ENCODE measurements around the gene SLC16A8.

Gene SLC16A8

DNA sequence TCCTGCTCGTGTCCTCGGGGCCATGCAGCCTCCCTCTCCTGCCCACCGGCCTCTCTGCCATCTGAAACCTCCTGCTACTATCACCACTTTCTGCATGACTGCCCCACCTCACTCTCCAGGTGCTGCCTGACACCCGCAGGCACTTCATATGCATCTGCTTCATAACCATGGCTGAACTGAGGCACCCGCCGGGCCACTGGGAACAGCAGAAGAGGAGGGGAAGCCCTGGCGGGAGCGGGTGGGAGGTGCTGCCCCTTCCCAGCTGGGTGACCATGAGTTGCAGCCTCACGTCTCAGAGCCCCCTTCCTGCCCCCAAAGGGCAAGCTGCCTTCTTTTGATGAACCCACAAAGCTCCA, 48.5 kb downstream of the SLC16A8 start:
- H3K4me1 ChIP-seq (ENCODE audit: insufficient read depth, low read length) = peaks cover 20% of the 10 kb centered on the region
- H3K27me3 ChIP-seq (ENCODE audit: control insufficient read depth in 1 of 2, insufficient read depth in 2 of 2, low read length in 2 of 2) = no peaks in the 10 kb centered on the region
- no peaks in the 10 kb centered on the region for H3K9me3 ChIP-seq (ENCODE audit: low read length)
- H3K9ac ChIP-seq (ENCODE audit: low read length) = no peak overlapping the region
- H3K4me3 ChIP-seq (ENCODE audit: low read depth in 1 of 2, low read length in 2 of 2) = no peak overlapping the region
- no peak overlapping the region for H3K27ac ChIP-seq (ENCODE audit: low read depth, low read length)
- H3K36me3 ChIP-seq (ENCODE audit: insufficient read depth, low read length) = no peaks in the 10 kb centered on the region

DNA sequence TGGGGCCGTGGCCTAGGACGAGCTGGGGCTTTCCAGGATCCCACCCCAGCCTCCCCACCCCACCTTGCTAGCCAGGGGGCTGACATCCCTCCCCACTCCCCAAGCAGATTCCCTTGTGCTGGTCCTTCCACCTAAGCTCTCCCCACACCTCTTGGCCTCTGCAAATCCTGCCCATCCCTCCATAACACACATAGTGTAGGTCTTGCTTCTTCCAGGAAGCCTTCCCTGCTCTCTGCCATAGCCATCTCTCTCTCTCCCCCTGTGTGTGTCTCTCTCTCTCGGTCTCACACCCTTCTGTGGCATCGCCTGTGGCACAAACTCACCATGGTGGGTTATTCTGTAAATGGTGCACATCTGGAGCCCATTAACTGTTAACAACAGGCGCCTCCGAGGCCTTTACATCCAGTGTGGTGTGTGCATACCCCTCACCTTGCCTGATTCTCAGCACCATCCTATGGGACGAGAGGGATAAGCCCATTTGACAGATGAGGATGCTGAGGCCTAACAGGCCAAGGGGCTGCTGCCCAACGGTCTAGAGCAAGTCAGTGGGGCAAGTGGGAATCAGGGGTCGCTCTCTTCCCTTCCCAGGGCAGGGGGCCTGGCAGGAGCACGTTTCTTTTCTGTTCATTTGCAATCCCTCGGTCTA, 49.0 kb downstream of the SLC16A8 start:
- H3K27ac ChIP-seq (ENCODE audit: low read depth, low read length) = no peak overlapping the region

DNA sequence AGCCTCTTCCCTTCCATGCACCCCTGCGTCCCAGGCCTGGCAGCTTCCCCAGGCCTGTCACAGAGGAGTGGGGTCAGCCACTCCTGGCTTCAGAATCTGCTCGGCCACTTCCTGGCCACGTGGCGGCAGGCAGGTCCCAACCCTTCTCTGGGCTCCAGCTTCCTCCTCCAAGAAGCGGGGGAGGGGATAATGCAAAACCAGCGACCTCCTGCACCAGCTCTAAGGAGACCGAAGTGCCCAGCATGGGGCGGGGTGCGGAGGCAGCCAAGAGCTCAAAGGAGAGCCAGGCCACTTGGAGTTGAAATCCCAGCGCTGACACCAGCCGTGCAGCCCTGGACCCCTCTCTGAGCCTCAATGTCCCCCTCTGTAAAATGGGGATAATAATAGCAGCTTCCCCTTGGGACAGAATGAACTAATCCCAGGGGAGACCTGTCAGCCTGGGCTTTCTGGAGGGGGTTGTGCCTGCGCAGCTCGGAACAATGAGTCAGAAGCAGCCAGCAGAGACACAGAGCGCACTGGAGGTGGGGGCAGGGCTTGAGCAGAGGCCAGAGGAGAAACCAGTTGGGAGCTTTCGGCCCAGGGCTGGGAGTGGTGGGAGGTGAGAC, 49.6 kb downstream of the SLC16A8 start:
- H3K27ac ChIP-seq (ENCODE audit: low read depth, low read length) = peak overlapping the region; percentile 52
- no peaks in the 10 kb centered on the region for H3K27me3 ChIP-seq (ENCODE audit: control insufficient read depth in 1 of 2, insufficient read depth in 2 of 2, low read length in 2 of 2)
- no peaks in the 10 kb centered on the region for H3K36me3 ChIP-seq (ENCODE audit: insufficient read depth, low read length)
- H3K4me1 ChIP-seq (ENCODE audit: insufficient read depth, low read length) = peaks cover 20% of the 10 kb centered on the region
- peak overlapping the region in 1 of 2 donors; percentile 32 for H3K4me3 ChIP-seq (ENCODE audit: low read depth in 1 of 2, low read length in 2 of 2)
- H3K9me3 ChIP-seq (ENCODE audit: low read length) = no peaks in the 10 kb centered on the region
- H3K9ac ChIP-seq (ENCODE audit: low read length) = no peak overlapping the region

More for the DNA sequence above, 49.0 kb downstream of the SLC16A8 start:
- Histone ChIP-seq H3K9ac (ENCODE audit: low read length) (no peak overlapping the region), H3K4me3 (ENCODE audit: low read depth in 1 of 2, low read length in 2 of 2) (no peak overlapping the region), H3K4me1 (ENCODE audit: insufficient read depth, low read length) (peaks cover 20% of the 10 kb centered on the region), H3K36me3 (ENCODE audit: insufficient read depth, low read length) (no peaks in the 10 kb centered on the region), H3K9me3 (ENCODE audit: low read length) (no peaks in the 10 kb centered on the region), H3K27me3 (ENCODE audit: control insufficient read depth in 1 of 2, insufficient read depth in 2 of 2, low read length in 2 of 2) (no peaks in the 10 kb centered on the region)

DNA sequence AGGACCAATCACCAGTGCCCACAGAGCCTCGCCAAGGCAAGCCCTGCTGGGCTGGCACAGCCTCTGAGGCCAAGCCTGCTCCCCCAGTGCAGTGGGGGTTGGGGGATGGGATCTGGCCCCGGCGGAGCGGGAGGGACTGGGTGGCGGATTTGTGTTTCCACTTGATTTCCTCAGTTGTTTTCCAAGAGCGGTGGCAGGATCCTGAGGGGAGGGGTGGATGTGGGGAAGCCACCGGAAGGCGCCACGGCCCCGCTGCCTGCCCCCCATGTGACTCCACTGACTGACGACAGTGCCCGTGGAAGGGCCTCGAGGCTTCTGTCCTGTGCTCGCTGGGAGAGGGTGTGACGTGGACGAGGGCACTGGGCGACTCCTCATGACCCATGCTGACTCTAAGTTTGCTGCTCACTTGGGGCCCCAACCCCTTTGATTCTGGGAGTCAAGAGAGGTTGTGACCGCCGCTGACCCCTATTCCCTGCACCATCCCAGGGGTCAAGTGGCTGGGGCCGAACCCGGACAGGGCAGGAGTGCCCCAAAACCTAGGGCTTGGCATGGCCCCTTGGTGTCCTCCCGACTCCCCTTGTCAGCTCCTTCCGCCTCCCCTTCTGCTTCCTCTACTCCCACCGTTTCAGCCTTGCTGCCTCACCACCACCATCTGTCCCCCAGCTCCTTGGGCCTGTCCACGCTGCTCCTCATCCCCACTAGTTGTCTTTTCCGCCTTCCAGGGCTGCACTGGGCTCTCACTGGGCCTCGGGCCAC, 50.3 kb downstream of the SLC16A8 start:
- H3K27ac ChIP-seq (ENCODE audit: low read depth, low read length) = peak overlapping the region; percentile 52
- no peaks in the 10 kb centered on the region for H3K36me3 ChIP-seq (ENCODE audit: insufficient read depth, low read length)
- H3K27me3 ChIP-seq (ENCODE audit: control insufficient read depth in 1 of 2, insufficient read depth in 2 of 2, low read length in 2 of 2) = no peaks in the 10 kb centered on the region
- peak overlapping the region in 1 of 2 donors; percentile 32 for H3K4me3 ChIP-seq (ENCODE audit: low read depth in 1 of 2, low read length in 2 of 2)
- no peak overlapping the region for H3K9ac ChIP-seq (ENCODE audit: low read length)
- H3K4me1 ChIP-seq (ENCODE audit: insufficient read depth, low read length) = peaks cover 20% of the 10 kb centered on the region
- H3K9me3 ChIP-seq (ENCODE audit: low read length) = no peaks in the 10 kb centered on the region

DNA sequence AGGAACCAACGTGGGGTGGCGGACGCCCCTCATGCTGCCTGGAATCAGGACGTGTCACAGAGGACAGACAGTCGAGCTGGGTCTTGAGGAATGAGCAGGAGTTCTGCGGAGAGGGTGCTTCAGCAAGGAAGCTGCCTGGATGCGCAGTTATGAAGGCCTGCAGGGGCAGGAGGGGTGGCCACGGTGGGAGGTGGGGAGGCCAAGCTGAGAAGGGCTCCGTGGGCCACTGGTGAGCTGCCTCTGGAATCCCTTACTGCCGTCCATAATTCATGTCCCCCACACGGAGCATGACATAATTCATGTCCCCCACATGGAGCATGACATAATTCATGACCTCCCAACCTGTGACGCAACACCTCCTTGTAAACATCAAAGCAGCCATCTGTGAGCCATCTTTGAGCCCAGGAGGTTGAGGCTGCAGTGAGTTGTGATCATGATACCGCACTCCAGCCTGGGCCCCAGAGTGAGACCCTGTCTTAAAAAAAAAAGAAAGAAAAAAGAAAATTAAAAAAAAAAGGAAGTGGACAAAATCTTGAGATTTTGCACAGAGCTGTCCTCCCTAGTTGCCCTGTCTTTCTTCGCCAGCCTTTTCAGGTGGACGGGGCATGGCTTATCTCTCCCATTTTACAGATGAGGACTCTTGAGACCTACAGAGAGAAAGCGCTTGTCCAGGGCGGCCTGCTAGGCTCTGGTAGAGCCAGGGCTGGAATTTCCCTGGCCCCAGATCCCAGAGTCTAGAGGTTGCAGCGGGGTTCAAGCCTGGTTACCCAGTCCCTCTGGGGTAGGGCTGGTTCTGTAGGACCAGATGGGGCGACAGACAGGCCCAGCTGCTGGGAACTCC, 51.1 kb downstream of the SLC16A8 start:
- Histone ChIP-seq H3K27ac (ENCODE audit: low read depth, low read length) (no peak overlapping the region), H3K9me3 (ENCODE audit: low read length) (no peaks in the 10 kb centered on the region), H3K4me1 (ENCODE audit: insufficient read depth, low read length) (peaks cover 20% of the 10 kb centered on the region), H3K4me3 (ENCODE audit: low read depth in 1 of 2, low read length in 2 of 2) (no peak overlapping the region), H3K36me3 (ENCODE audit: insufficient read depth, low read length) (no peaks in the 10 kb centered on the region), H3K27me3 (ENCODE audit: control insufficient read depth in 1 of 2, insufficient read depth in 2 of 2, low read length in 2 of 2) (no peaks in the 10 kb centered on the region), H3K9ac (ENCODE audit: low read length) (no peak overlapping the region)

DNA sequence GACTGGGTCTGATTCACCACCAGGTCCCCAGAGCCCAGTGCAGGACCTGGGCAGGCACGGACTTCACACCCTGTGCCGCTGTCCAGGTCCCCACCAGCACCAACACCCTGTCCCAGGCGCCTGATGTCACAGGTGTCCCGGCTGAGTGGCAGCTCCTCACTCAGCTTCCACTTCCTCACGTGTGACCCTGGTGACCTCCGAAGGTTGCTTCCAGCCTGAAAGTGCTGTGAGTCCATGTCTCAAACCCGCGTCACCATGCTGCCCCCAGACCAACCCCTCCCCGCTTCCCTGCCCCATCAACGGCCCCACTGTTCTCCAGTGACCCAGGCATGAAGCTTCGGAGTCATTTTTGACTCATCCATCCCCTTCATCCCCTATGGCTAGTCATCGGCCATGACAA, 52.5 kb downstream of the SLC16A8 start:
- H3K27ac ChIP-seq (ENCODE audit: low read depth, low read length) = no peak overlapping the region
- no peaks in the 10 kb centered on the region for H3K9me3 ChIP-seq (ENCODE audit: low read length)
- H3K4me3 ChIP-seq (ENCODE audit: low read depth in 1 of 2, low read length in 2 of 2) = no peak overlapping the region
- H3K27me3 ChIP-seq (ENCODE audit: control insufficient read depth in 1 of 2, insufficient read depth in 2 of 2, low read length in 2 of 2) = no peaks in the 10 kb centered on the region
- H3K9ac ChIP-seq (ENCODE audit: low read length) = no peak overlapping the region
- no peaks in the 10 kb centered on the region for H3K36me3 ChIP-seq (ENCODE audit: insufficient read depth, low read length)
- H3K4me1 ChIP-seq (ENCODE audit: insufficient read depth, low read length) = peaks cover 20% of the 10 kb centered on the region

DNA sequence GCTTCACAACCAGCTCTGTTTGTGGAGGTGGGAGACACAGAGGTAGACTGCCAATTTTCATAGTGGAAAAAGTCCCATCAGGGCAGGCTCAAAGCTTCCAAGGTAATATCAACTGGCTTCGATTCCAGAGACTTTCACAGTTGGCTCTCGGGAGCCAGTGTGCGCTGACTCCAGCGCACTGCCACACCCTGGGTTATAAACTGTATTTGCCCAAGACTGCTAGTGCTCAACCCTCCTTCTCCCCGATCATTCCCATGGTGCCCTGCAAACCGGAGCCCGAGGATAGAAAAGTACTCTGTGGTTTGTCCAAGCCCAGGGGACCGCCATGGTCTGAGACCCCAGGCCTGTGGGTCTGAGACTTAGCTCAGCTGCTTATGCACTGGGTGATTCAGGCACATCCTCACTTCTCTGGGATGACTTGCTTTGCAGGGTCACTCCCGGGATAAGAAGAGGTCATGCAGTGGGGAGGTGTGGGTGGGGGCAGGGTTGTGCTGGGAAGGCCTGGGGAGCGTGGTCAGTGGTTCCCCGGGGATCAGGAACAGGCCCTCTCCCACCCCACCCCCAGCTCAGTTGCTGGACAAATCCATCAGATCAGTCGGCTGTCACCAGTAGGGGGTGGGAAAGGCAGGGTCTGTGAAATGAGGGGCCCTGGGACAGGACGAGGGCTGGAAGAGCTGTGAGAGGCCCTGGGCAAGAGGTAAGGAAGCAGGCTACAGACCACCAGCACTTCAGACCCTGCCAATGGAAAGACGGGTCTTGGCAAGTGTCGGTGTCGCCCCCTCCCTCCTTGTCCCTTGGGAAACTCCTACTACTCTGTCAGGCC, 53.5 kb downstream of the SLC16A8 start:
- H3K9ac ChIP-seq (ENCODE audit: low read length) = no peak overlapping the region
- no peak overlapping the region for H3K4me3 ChIP-seq (ENCODE audit: low read depth in 1 of 2, low read length in 2 of 2)
- no peaks in the 10 kb centered on the region for H3K9me3 ChIP-seq (ENCODE audit: low read length)
- no peaks in the 10 kb centered on the region for H3K27me3 ChIP-seq (ENCODE audit: control insufficient read depth in 1 of 2, insufficient read depth in 2 of 2, low read length in 2 of 2)
- H3K27ac ChIP-seq (ENCODE audit: low read depth, low read length) = no peak overlapping the region
- H3K4me1 ChIP-seq (ENCODE audit: insufficient read depth, low read length) = peaks cover 20% of the 10 kb centered on the region
- no peaks in the 10 kb centered on the region for H3K36me3 ChIP-seq (ENCODE audit: insufficient read depth, low read length)

DNA sequence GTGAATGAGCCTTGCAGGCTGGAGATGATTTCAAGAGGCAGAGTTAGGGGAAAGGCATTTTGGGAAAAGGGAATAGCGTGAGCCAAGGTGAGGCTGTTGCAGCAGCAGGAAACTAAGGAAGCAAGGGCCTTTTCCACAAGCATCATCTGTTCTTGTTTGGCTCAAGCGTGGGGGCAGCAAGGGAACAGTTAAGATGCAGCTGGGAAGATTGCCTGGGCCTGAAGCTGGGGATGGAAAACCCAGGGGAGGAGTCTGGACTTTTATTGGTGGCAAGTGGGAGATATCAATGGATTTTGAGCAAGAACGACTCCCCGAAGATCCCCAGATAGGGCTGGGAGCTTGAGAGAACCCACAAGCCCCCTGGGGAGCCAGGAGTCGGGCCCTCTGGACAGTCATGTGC, 54.1 kb downstream of the SLC16A8 start:
- Histone ChIP-seq H3K4me1 (ENCODE audit: insufficient read depth, low read length) (peaks cover 17% of the 10 kb centered on the region), H3K27ac (ENCODE audit: low read depth, low read length) (no peak overlapping the region), H3K27me3 (ENCODE audit: control insufficient read depth in 1 of 2, insufficient read depth in 2 of 2, low read length in 2 of 2) (no peaks in the 10 kb centered on the region), H3K4me3 (ENCODE audit: low read depth in 1 of 2, low read length in 2 of 2) (no peak overlapping the region), H3K36me3 (ENCODE audit: insufficient read depth, low read length) (no peaks in the 10 kb centered on the region), H3K9ac (ENCODE audit: low read length) (no peak overlapping the region), H3K9me3 (ENCODE audit: low read length) (no peaks in the 10 kb centered on the region)

DNA sequence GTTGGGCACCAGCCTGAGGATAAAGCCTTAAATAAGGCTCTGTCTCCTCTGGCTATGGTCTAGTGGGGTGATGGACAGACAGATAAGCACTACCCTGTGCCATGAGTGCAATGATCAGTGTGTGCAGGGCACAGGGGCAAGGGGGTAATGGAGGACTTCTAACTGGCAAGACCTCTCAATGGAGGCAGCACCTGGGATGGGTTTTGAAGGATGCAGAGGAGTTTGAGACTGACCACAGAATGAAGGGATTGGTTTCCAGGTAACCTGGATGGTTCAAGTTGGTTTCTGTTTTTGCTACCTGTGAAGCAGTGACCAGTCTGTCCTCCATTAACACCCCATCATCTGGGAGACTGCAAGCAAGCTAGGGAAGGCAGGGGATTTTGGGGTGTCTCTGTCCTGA, 54.6 kb downstream of the SLC16A8 start:
- Histone ChIP-seq H3K4me3 (ENCODE audit: low read depth in 1 of 2, low read length in 2 of 2) (no peak overlapping the region), H3K4me1 (ENCODE audit: insufficient read depth, low read length) (peaks cover 12% of the 10 kb centered on the region), H3K9ac (ENCODE audit: low read length) (no peak overlapping the region), H3K27ac (ENCODE audit: low read depth, low read length) (no peak overlapping the region), H3K27me3 (ENCODE audit: control insufficient read depth in 1 of 2, insufficient read depth in 2 of 2, low read length in 2 of 2) (no peaks in the 10 kb centered on the region), H3K36me3 (ENCODE audit: insufficient read depth, low read length) (no peaks in the 10 kb centered on the region), H3K9me3 (ENCODE audit: low read length) (no peaks in the 10 kb centered on the region)

DNA sequence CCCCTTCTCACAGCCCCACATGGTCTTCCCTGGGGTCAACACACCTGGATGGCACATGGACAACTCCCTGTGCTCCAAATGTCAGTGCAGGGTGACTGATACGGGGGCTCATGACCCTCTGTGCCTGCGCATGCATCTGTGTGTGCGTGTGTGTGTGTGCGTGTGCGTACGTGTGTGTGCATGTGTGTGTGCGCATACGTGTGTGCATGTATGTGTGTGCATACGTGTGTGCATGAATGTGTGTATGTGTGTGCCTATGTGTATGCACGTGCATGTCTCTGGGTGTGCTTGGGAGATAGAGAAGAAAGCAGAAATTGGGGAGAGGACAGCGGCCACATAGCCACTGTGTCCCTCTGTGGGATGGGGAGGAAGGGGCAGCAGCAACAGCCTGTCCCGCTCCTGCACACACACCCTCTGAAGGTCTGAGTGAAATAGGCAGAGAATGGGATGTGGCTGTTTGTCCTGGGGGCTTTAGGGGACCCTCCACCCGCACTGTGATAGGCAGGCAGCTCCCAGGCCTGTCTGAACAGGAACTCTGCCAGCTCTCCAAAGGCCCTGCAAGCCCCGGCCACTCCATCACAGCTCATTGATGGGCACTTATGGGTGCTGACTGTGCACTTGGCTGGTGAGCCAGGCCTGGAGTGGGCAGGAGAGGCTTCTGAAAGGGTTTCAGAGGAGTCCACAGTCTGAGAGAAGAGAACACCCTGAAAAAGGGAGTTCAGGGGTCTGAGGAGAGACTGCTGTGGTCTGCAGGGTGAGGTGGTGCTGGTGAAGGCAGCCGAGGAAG, 55.4 kb downstream of the SLC16A8 start:
- Histone ChIP-seq H3K27me3 (ENCODE audit: control insufficient read depth in 1 of 2, insufficient read depth in 2 of 2, low read length in 2 of 2) (no peaks in the 10 kb centered on the region), H3K36me3 (ENCODE audit: insufficient read depth, low read length) (no peaks in the 10 kb centered on the region), H3K4me1 (ENCODE audit: insufficient read depth, low read length) (peaks cover 4% of the 10 kb centered on the region), H3K9ac (ENCODE audit: low read length) (no peak overlapping the region), H3K4me3 (ENCODE audit: low read depth in 1 of 2, low read length in 2 of 2) (no peak overlapping the region), H3K9me3 (ENCODE audit: low read length) (no peaks in the 10 kb centered on the region), H3K27ac (ENCODE audit: low read depth, low read length) (no peak overlapping the region)
